Measurements from ENCODE around the gene MAP3K13. TPM values are rescaled to one million over a fixed set of nuclear protein-coding genes. Genes with fewer than 3 reads are reported as not detected.

Gene MAP3K13
- polyA plus RNA-seq, 1 donor (not counting 4 experiments of a cell fraction or from before 2014, with no cell fraction given): 23.0 TPM

DNA sequence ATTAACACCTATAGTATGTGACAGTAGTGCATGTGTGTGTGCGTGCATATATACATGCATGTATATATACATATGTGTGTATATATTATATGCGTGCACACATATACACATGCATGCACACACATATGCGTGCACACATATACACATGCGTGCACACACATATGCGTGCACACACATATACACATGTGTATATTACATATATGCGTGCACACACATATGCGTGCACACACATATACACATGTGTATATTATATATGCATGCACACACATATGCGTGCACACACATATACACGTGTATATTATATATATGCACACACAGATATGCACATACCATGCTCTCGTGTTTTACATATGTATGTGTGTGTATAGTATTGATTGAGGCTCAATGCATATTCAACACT lies 42.0 kb upstream of the MAP3K13 start:
- H3K4me3 ChIP-seq (ENCODE audit: control insufficient read depth in 2 of 3, extremely low read depth in 1 of 3, insufficient read depth in 2 of 3, low read depth in 1 of 3, low read length in 3 of 3): no peak overlapping the region
- FAIRE-seq (no peak), DNase-seq (ENCODE audit: low read depth, low spot score) (no peak)
- no peaks in the 10 kb centered on the region for H3K9me3 ChIP-seq (ENCODE audit: control insufficient read depth, low read depth, low read length)
- TF ChIP-seq EZH2 (IDR thresholded peaks at IDR 0.05; ENCODE audit: low read length): no peak
- TF ChIP-seq, protein P1, sequence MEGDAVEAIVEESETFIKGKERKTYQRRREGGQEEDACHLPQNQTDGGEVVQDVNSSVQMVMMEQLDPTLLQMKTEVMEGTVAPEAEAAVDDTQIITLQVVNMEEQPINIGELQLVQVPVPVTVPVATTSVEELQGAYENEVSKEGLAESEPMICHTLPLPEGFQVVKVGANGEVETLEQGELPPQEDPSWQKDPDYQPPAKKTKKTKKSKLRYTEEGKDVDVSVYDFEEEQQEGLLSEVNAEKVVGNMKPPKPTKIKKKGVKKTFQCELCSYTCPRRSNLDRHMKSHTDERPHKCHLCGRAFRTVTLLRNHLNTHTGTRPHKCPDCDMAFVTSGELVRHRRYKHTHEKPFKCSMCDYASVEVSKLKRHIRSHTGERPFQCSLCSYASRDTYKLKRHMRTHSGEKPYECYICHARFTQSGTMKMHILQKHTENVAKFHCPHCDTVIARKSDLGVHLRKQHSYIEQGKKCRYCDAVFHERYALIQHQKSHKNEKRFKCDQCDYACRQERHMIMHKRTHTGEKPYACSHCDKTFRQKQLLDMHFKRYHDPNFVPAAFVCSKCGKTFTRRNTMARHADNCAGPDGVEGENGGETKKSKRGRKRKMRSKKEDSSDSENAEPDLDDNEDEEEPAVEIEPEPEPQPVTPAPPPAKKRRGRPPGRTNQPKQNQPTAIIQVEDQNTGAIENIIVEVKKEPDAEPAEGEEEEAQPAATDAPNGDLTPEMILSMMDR (optimal IDR thresholded peaks at IDR 0.05 in 1 of 3, IDR thresholded peaks at IDR 0.05 in 1 of 3, conservative IDR thresholded peaks at IDR 0.05 in 1 of 3; ENCODE audit: extremely low read depth in 1 of 3, insufficient read depth in 2 of 3, low read length in 3 of 3): no peak
- dilution Hi-C loops (cut with MboI; ENCODE audit: extremely low pct_ligation_motif_present, low sequenced_read_pairs): no loop called here
- H2AFZ ChIP-seq (ENCODE audit: control insufficient read depth, low read length): no peak overlapping the region
- H4K20me1 ChIP-seq (ENCODE audit: control insufficient read depth, extremely low read depth, insufficient read depth, low read length): no peaks in the 10 kb centered on the region
- no peaks in the 10 kb centered on the region for H3K36me3 ChIP-seq (ENCODE audit: control insufficient read depth in 2 of 2, extremely low read depth in 1 of 2, insufficient read depth in 2 of 2, low read length in 2 of 2)
- no peaks in the 10 kb centered on the region for H3K27me3 ChIP-seq (ENCODE audit: control insufficient read depth, extremely low read depth, insufficient read depth, low read length)
- H3K4me1 ChIP-seq (ENCODE audit: control insufficient read depth, extremely low read depth, insufficient read depth, low read length): peaks cover 17% of the 10 kb centered on the region
- no peak overlapping the region for H3K27ac ChIP-seq (ENCODE audit: control insufficient read depth, insufficient read depth, low read length)
- H3K9ac ChIP-seq (ENCODE audit: control insufficient read depth, extremely low read depth, insufficient read depth, low read length): no peak overlapping the region
- H3K79me2 ChIP-seq (ENCODE audit: control insufficient read depth, insufficient read depth, low read length): no peaks in the 10 kb centered on the region
- no peaks in the 10 kb centered on the region for H3K9me1 ChIP-seq (ENCODE audit: control insufficient read depth, extremely low read depth, insufficient read depth, low read length)
- no peak overlapping the region for H3K4me2 ChIP-seq (ENCODE audit: control insufficient read depth, extremely low read depth, insufficient read depth, low read depth, low read length)

DNA sequence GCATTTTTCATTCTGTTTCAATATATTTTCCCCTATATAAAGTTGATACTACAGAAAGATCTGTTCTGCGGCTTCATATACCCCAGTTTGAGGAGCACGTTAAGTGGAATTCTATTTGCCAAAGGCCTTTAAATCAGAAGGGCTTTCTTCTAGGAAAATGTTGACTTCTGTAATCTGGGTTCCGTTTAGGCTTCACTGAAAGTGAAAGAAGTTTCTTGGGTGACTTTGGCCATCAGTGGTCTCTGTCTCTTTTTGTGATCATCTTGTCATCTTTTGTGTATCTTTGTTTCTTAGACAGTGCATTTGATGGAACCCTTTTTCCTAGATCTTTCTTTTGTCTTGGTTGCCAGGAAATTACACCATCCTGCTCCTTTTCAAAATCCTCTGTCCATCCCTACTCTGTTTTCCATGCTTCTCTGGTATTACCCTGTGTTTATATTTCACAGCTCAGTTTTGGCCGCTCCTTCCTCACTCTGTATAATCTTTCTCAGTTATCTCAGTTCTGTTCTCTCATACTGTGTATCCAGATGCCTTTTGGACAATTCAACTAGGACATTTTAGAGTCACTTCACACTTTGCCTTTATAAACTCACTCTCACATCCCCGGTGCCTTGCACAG lies 40.7 kb upstream of the MAP3K13 start:
- H4K20me1 ChIP-seq (ENCODE audit: control insufficient read depth, extremely low read depth, insufficient read depth, low read length): no peaks in the 10 kb centered on the region
- dilution Hi-C loops (cut with MboI; ENCODE audit: extremely low pct_ligation_motif_present, low sequenced_read_pairs): no loop called here
- no peak overlapping the region for H3K4me2 ChIP-seq (ENCODE audit: control insufficient read depth, extremely low read depth, insufficient read depth, low read depth, low read length)
- no peak for TF ChIP-seq EZH2 (IDR thresholded peaks at IDR 0.05; ENCODE audit: low read length)
- TF ChIP-seq, protein P1 (optimal IDR thresholded peaks at IDR 0.05 in 1 of 3, IDR thresholded peaks at IDR 0.05 in 1 of 3, conservative IDR thresholded peaks at IDR 0.05 in 1 of 3; ENCODE audit: extremely low read depth in 1 of 3, insufficient read depth in 2 of 3, low read length in 3 of 3): no peak
- no peaks in the 10 kb centered on the region for H3K36me3 ChIP-seq (ENCODE audit: control insufficient read depth in 2 of 2, extremely low read depth in 1 of 2, insufficient read depth in 2 of 2, low read length in 2 of 2)
- H3K9me1 ChIP-seq (ENCODE audit: control insufficient read depth, extremely low read depth, insufficient read depth, low read length): no peaks in the 10 kb centered on the region
- H3K27ac ChIP-seq (ENCODE audit: control insufficient read depth, insufficient read depth, low read length): no peak overlapping the region
- H3K4me3 ChIP-seq (ENCODE audit: control insufficient read depth in 2 of 3, extremely low read depth in 1 of 3, insufficient read depth in 2 of 3, low read depth in 1 of 3, low read length in 3 of 3): no peak overlapping the region
- H3K27me3 ChIP-seq (ENCODE audit: control insufficient read depth, extremely low read depth, insufficient read depth, low read length): no peaks in the 10 kb centered on the region
- H3K9me3 ChIP-seq (ENCODE audit: control insufficient read depth, low read depth, low read length): no peaks in the 10 kb centered on the region
- H3K4me1 ChIP-seq (ENCODE audit: control insufficient read depth, extremely low read depth, insufficient read depth, low read length): peaks cover 8% of the 10 kb centered on the region
- H3K79me2 ChIP-seq (ENCODE audit: control insufficient read depth, insufficient read depth, low read length): no peaks in the 10 kb centered on the region
- DNase-seq (ENCODE audit: low read depth, low spot score) (no peak), FAIRE-seq (no peak)
- H2AFZ ChIP-seq (ENCODE audit: control insufficient read depth, low read length): no peak overlapping the region
- H3K9ac ChIP-seq (ENCODE audit: control insufficient read depth, extremely low read depth, insufficient read depth, low read length): no peak overlapping the region
